SU-DHL-6 (cell line): ENCODE results near the gene SELENOO.

Source experiments
- EZH2phosphoT487 ChIP-seq: fragments of 200-600 bp; sonication (generic), shearing (Covaris generic); conservative IDR thresholded peaks from 2 replicates; pipeline ENCODE4 v1.6.1; 2018; ENCODE audit warnings: mild to moderate bottlenecking, antibody characterized with exemption, low read length, moderate library complexity, mixed read lengths
- TF ChIP-seq, protein P1 (sequence below): fragments of 200-600 bp; sonication (generic); IDR thresholded peaks from one replicate; pipeline ENCODE4 v1.5.1; 2017; ENCODE audit warnings: antibody characterized with exemption, mild to moderate bottlenecking, low read length, moderate library complexity; ENCODE audit not compliant: insufficient read depth, poor library complexity, severe bottlenecking

DNA sequence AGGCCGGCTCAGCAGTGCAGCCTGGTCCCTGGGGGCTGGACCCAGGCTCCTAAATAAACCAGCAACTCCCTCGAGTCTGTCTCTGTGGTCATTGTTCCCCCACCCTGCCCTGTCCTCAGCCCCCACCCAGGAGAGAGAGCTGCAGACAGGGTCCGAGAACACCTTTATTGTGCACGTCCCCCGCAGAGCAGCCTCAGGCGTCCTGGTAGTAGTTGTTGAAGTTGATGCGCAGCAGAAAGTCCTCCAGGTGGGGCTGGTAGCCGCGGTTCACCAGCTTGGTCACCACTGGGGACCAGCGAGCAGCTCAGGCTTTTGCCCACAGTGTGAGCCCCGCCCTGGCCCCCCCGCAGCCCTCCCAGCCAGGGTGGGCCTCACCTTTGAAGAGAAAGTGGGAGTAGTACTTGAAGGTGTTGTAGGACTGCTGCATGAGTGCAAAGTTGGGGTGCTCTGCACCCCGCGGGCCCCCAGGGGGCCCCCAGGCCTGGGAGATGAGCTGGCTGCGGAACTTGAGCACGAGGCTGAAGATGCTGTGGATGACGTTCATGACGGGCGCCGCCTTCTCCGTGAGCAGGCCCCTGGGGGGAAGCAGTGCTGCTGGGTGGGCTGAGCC, 16.8 kb downstream of the SELENOO start:
- TF ChIP-seq, protein P1, sequence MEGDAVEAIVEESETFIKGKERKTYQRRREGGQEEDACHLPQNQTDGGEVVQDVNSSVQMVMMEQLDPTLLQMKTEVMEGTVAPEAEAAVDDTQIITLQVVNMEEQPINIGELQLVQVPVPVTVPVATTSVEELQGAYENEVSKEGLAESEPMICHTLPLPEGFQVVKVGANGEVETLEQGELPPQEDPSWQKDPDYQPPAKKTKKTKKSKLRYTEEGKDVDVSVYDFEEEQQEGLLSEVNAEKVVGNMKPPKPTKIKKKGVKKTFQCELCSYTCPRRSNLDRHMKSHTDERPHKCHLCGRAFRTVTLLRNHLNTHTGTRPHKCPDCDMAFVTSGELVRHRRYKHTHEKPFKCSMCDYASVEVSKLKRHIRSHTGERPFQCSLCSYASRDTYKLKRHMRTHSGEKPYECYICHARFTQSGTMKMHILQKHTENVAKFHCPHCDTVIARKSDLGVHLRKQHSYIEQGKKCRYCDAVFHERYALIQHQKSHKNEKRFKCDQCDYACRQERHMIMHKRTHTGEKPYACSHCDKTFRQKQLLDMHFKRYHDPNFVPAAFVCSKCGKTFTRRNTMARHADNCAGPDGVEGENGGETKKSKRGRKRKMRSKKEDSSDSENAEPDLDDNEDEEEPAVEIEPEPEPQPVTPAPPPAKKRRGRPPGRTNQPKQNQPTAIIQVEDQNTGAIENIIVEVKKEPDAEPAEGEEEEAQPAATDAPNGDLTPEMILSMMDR, result no peak
- TF ChIP-seq EZH2phosphoT487, result no peak
